MM.1S (cell line): ENCODE measurements around the gene RPS23.

Source experiments
- DNase-seq: peaks from one replicate; pipeline ENCODE4 v3.0.0-alpha.2; 2015
- H2AFZ ChIP-seq: fragments of 300-600 bp; sonication (generic); 2 replicates; pipeline ENCODE4 v1.6.0; 2016; ENCODE audit warnings: antibody characterized with exemption, low read length
- H3F3A ChIP-seq: fragments of 300-600 bp; sonication (generic); 2 replicates; pipeline ENCODE4 v1.6.1; 2016; ENCODE audit warnings: mild to moderate bottlenecking, antibody characterized with exemption, low read length, moderate library complexity, mixed read lengths; ENCODE audit not compliant: insufficient read depth
- H3K27ac ChIP-seq: fragments of 300-600 bp; sonication (generic); 2 replicates; pipeline ENCODE4 v1.5.1; 2016; ENCODE audit warnings: mild to moderate bottlenecking, low read length
- H3K27me3 ChIP-seq: fragments of 300-600 bp; sonication (generic); replicated peaks from 2 replicates; pipeline ENCODE4 v1.6.0; 2016; ENCODE audit warnings: low read length; ENCODE audit not compliant: insufficient read depth
- H3K36me3 ChIP-seq: fragments of 300-600 bp; sonication (generic); replicated peaks from 2 replicates; pipeline ENCODE4 v1.6.1; 2016; ENCODE audit warnings: mild to moderate bottlenecking, low read length, mixed read lengths; ENCODE audit not compliant: insufficient read depth
- H3K4me1 ChIP-seq: fragments of 300-600 bp; sonication (generic); 2 replicates; pipeline ENCODE4 v1.6.1; 2016; ENCODE audit warnings: low read length, mixed read lengths
- H3K4me2 ChIP-seq: fragments of 300-600 bp; sonication (generic); 2 replicates; pipeline ENCODE4 v1.6.0; 2016; ENCODE audit warnings: low read depth, low read length
- H3K4me3 ChIP-seq: fragments of 300-600 bp; sonication (generic); 2 replicates; pipeline ENCODE4 v1.5.1; 2016; ENCODE audit warnings: low read length, mixed read lengths
- H3K79me2 ChIP-seq: fragments of 300-600 bp; sonication (generic); 2 replicates; pipeline ENCODE4 v1.6.1; 2016; ENCODE audit warnings: mixed run types, low read length, mixed read lengths
- H3K9ac ChIP-seq: fragments of 300-600 bp; sonication (generic); 2 replicates; pipeline ENCODE4 v1.6.1; 2016; ENCODE audit warnings: low read length, mixed read lengths
- H3K9me2 ChIP-seq: fragments of 300-600 bp; sonication (generic); replicated peaks from 2 replicates; pipeline ENCODE4 v1.6.1; 2016; ENCODE audit warnings: mild to moderate bottlenecking, low read length, mixed read lengths; ENCODE audit not compliant: insufficient read depth
- H3K9me3 ChIP-seq: fragments of 300-600 bp; sonication (generic); replicated peaks from 2 replicates; pipeline ENCODE4 v1.6.1; 2016; ENCODE audit warnings: mild to moderate bottlenecking, low read length, mixed read lengths; ENCODE audit not compliant: insufficient read depth
- H4K20me1 ChIP-seq: fragments of 300-600 bp; sonication (generic); 2 replicates; pipeline ENCODE4 v1.6.1; 2016; ENCODE audit warnings: mild to moderate bottlenecking, low read length, moderate library complexity, mixed read lengths; ENCODE audit not compliant: insufficient read depth
- CTCF ChIP-seq: fragments of 300-600 bp; sonication (generic); IDR thresholded peaks from 2 replicates; pipeline ENCODE4 v1.5.1; 2016; ENCODE audit warnings: antibody characterized with exemption, low read length, mixed read lengths
- EZH2 ChIP-seq: fragments of 300-600 bp; sonication (generic); optimal IDR thresholded peaks from 2 replicates; pipeline ENCODE3; 2017; ENCODE audit warnings: low read depth, mild to moderate bottlenecking, antibody characterized with exemption, low read length, mixed read lengths
- EZH2phosphoT487 ChIP-seq: fragments of 300-600 bp; sonication (generic); IDR thresholded peaks from 2 replicates; pipeline ENCODE4 v1.6.1; 2018; ENCODE audit warnings: antibody characterized with exemption, low read length

Gene RPS23

DNA sequence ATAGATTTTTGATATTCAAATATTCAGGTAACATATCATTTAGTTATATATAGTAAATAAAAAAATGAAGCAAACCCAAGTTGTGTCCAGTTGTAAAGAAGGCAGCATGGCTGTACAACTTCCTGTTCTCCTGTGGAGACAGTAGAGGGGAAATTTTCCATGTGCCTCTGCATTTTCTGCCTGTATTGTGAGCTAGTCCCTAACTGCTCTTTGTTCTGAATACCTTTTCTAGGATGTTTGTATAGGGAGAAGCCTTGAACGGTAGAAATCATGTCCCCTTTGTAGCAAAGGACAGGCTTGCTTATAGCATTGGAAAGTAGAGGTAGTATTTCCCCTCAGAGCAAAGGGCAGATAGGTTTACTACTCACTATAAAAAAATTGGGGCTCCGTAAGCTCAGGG, 13.3 kb upstream of the RPS23 start:
- Histone ChIP-seq H3K4me2 (no peak overlapping the region), H3F3A (no peaks in the 10 kb centered on the region), H3K4me1 (no peaks in the 10 kb centered on the region), H3K27me3 (no peaks in the 10 kb centered on the region), H3K79me2 (no peaks in the 10 kb centered on the region), H3K9me2 (no peaks in the 10 kb centered on the region), H4K20me1 (no peaks in the 10 kb centered on the region), H3K36me3 (no peaks in the 10 kb centered on the region), H3K9ac (no peak overlapping the region), H3K27ac (no peak overlapping the region), H3K4me3 (no peak overlapping the region), H3K9me3 (no peaks in the 10 kb centered on the region), H2AFZ (no peak overlapping the region)
- TF ChIP-seq EZH2 (no peak), EZH2phosphoT487 (no peak), CTCF (no peak)
- DNase-seq: no peak

DNA sequence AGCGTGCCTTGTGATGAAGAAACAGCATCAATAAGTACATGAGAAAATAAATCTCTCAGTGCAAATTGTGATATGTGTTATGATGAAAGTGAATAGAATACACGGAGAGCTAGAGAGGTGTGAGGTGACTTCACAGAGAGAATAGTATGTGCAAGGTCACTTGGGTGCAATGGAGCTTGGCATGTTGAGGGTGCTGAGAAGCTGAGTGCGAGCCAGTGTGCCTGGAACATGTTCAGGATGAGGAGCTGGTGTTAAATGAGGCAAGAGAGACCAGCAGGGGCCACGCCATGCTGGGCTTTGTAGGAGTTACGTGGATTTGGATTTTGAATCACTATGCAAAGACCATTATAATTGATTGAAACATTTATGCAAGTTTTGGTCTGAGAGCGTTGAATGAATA, 12.8 kb upstream of the RPS23 start:
- no peaks in the 10 kb centered on the region for H3K9me3 ChIP-seq
- H3F3A ChIP-seq: no peaks in the 10 kb centered on the region
- H3K79me2 ChIP-seq: no peaks in the 10 kb centered on the region
- no peak overlapping the region for H3K4me2 ChIP-seq
- H3K36me3 ChIP-seq: no peaks in the 10 kb centered on the region
- no peaks in the 10 kb centered on the region for H3K27me3 ChIP-seq
- H3K9ac ChIP-seq: no peak overlapping the region
- TF ChIP-seq EZH2phosphoT487 (no peak), CTCF (no peak), EZH2 (no peak)
- H3K4me1 ChIP-seq: no peaks in the 10 kb centered on the region
- H3K27ac ChIP-seq: no peak overlapping the region
- no peak overlapping the region for H2AFZ ChIP-seq
- H4K20me1 ChIP-seq: no peaks in the 10 kb centered on the region
- H3K9me2 ChIP-seq: no peaks in the 10 kb centered on the region
- DNase-seq: no peak
- H3K4me3 ChIP-seq: no peak overlapping the region

DNA sequence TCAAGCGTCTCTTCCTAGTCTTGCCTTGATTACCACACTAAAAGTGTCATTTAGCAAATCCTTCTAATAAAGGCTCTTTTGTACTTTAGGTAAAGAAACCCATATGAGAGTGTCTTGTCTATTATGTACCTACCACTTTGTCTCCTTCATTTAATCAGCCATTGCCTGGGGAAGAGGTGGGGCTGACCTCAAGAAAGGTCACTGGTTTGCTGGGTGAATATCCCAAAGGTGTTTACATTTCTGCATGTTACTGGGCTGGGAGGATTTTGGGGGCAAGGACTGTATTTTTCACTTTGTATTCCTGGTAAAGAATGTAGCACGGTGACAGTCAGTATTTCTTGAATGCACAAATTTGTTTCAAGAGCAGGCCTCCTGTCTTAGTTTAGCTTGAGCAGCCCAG, 11.9 kb upstream of the RPS23 start:
- Histone ChIP-seq H3K9me2 (no peaks in the 10 kb centered on the region), H3K27ac (no peak overlapping the region)

More for the DNA sequence above, 11.9 kb upstream of the RPS23 start:
- no peaks in the 10 kb centered on the region for H3K79me2 ChIP-seq
- no peaks in the 10 kb centered on the region for H3F3A ChIP-seq
- H3K4me1 ChIP-seq: no peaks in the 10 kb centered on the region
- H3K4me3 ChIP-seq: no peak overlapping the region
- no peaks in the 10 kb centered on the region for H3K27me3 ChIP-seq
- DNase-seq: no peak
- no peaks in the 10 kb centered on the region for H3K36me3 ChIP-seq
- no peak overlapping the region for H3K9ac ChIP-seq
- H3K9me3 ChIP-seq: no peaks in the 10 kb centered on the region
- H3K4me2 ChIP-seq: no peak overlapping the region
- no peak overlapping the region for H2AFZ ChIP-seq
- H4K20me1 ChIP-seq: no peaks in the 10 kb centered on the region
- TF ChIP-seq EZH2phosphoT487 (no peak), CTCF (no peak), EZH2 (no peak)
